MM.1S (cell line): ENCODE measurements around the gene ZBED2.

Experiments used
- CTCF ChIP-seq: fragments of 300-600 bp; sonication (generic); IDR thresholded peaks from 2 replicates; pipeline ENCODE4 v1.5.1; 2016; ENCODE audit warnings: antibody characterized with exemption, low read length, mixed read lengths
- EZH2 ChIP-seq: fragments of 300-600 bp; sonication (generic); optimal IDR thresholded peaks from 2 replicates; pipeline ENCODE3; 2017; ENCODE audit warnings: low read depth, mild to moderate bottlenecking, antibody characterized with exemption, low read length, mixed read lengths

GRCh38 chr3:111595232-111595631, at the start of gene ZBED2:
- TF ChIP-seq CTCF (no peak), EZH2 (no peak)
